H1 (cell line): ENCODE measurements around the gene GRM5. TPM values are rescaled to one million over a fixed set of nuclear protein-coding genes. Genes with fewer than 3 reads are reported as not detected.

Source experiments
- CTBP2 ChIP-seq: IDR thresholded peaks from 2 replicates; pipeline ENCODE4 v1.7.0; 2011; ENCODE audit warnings: borderline replicate concordance, mild to moderate bottlenecking, moderate library complexity, mixed read lengths, low read length; ENCODE audit not compliant: insufficient read depth, insufficient read length
- EZH2 ChIP-seq: fragments of 200-600 bp; sonication (generic); IDR thresholded peaks from 2 replicates; pipeline ENCODE4 v1.7.1; 2012; ENCODE audit warnings: low read depth, mild to moderate bottlenecking, moderate library complexity, low read length, inconsistent platforms; ENCODE audit not compliant: severe bottlenecking
- SAP30 ChIP-seq: fragments of 300-600 bp; sonication (generic); IDR thresholded peaks from 2 replicates; pipeline ENCODE4 v1.7.1; 2012; ENCODE audit warnings: low read length, moderate library complexity, mild to moderate bottlenecking, inconsistent platforms; ENCODE audit not compliant: insufficient read depth, insufficient replicate concordance
- SUZ12 ChIP-seq: fragments of 200-600 bp; sonication (generic); IDR thresholded peaks from 2 replicates; pipeline ENCODE4 v1.6.1; 2012; ENCODE audit warnings: mild to moderate bottlenecking, inconsistent platforms, low read length, moderate library complexity, mixed read lengths
- TAF7 ChIP-seq: optimal IDR thresholded peaks from 2 replicates; pipeline ENCODE3; 2011; ENCODE audit warnings: low read depth, mild to moderate bottlenecking, inconsistent platforms, low read length, moderate library complexity, borderline replicate concordance
- polyA plus RNA-seq, 7 experiments: library from polyadenylated mRNA; depleted of rRNA in 3 of 7; stranded (reverse) in 5 of 7; unstranded in 2 of 7; fragments of >200 nt in 5 of 7; fragments of 200-250 nt in 2 of 7; gene quantifications; 1 replicate in 5 of 7; 2 replicates in 1 of 7; 4 replicates in 1 of 7; pipeline versions ENCODE4 v1.2.1 to v1.2.3, GENCODE V29; 2011 to 2013; ENCODE audit warnings: missing spikeins in 2 of 7, mixed read lengths in 2 of 7
- total RNA-seq: library from RNA; stranded (reverse); fragmentation: NEBNext Ultra II Directional; extraction: Animal tissue kit (Norgen Biotek cat#: 25700); gene quantifications from 2 replicates; pipeline ENCODE4 v1.2.1, GENCODE V29; 2021
- TF ChIP-seq, protein P1 (sequence below): IDR thresholded peaks from 2 replicates; pipeline ENCODE4 v1.6.1; 2012; ENCODE audit warnings: inconsistent platforms

The GRM5 gene
- total and polyA plus RNA-seq, 2 of the 8 experiments (the other 6 are each of a cell fraction or from before 2014, with no cell fraction given): 0.15 to 0.43 TPM

DNA sequence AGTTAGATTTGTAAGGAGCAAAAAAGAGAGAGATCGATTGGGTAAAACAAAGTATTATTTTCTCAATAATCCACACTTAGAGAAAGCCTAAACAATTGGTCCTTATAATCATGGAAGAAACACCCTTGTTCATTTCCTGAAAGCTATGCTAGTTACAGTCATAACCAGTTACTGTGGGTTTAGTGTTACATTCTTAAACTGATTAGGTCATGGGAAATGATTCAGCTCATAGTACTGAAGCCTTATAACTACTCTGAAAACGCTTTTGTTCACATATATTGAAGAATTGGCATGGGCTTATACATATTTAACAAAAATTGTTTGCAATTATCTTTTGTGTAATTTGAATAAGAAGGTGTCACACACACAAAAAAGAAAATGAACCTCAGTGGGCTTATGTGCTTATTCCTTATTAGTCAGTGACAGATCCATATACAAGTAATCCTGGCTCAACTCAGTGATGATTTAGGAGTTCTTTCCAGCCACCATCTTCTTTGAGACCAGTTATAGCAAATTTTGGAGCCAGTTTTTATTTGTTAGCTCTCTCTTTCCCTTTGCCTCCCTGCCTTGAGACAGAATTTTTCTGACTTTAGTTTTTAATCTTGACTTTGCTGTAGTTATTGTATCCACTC lies 529.8 kb downstream of the GRM5 start (continued):
- TF ChIP-seq CTBP2: no peak
- no peak for TF ChIP-seq SAP30
- TF ChIP-seq, protein P1, sequence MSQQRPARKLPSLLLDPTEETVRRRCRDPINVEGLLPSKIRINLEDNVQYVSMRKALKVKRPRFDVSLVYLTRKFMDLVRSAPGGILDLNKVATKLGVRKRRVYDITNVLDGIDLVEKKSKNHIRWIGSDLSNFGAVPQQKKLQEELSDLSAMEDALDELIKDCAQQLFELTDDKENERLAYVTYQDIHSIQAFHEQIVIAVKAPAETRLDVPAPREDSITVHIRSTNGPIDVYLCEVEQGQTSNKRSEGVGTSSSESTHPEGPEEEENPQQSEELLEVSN: no peak
- no peak for TF ChIP-seq EZH2
- TF ChIP-seq TAF7: no peak
- no peak for TF ChIP-seq SUZ12
